ENCODE results near the gene GUCY1B1. TPM values are rescaled to one million over a fixed set of nuclear protein-coding genes. Genes with fewer than 3 reads are reported as not detected.

GUCY1B1 gene
- total and polyA plus RNA-seq, 2 donors (not counting 1 experiment from before 2014, with no cell fraction given) = 37.8 to 38.1 TPM

GRCh38 chr4:155832664-155833063, 73.8 kb downstream of the GUCY1B1 start:
- H3K9me3 ChIP-seq (ENCODE audit: control insufficient read depth, insufficient read depth, low read depth, low read length) = no peaks in the 10 kb centered on the region
- no peaks in the 10 kb centered on the region for H3K4me1 ChIP-seq (ENCODE audit: control insufficient read depth, extremely low read depth, insufficient read depth, low read length)

GRCh38 chr4:155837203-155837796, 78.5 kb downstream of the GUCY1B1 start:
- no peak overlapping the region for H3K9ac ChIP-seq (ENCODE audit: insufficient read depth, low read length)
- no peaks in the 10 kb centered on the region for H3K9me3 ChIP-seq (ENCODE audit: control insufficient read depth, insufficient read depth, low read depth, low read length)
- no peak overlapping the region for H2AFZ ChIP-seq (ENCODE audit: low read length)
- DNase-seq (ENCODE audit: low read depth in 2 of 2) = no peak
- no peaks in the 10 kb centered on the region for H3K4me1 ChIP-seq (ENCODE audit: control insufficient read depth, extremely low read depth, insufficient read depth, low read length)
- no peak overlapping the region for H3K4me3 ChIP-seq (replicated peaks in 1 of 4; ENCODE audit: control extremely low read depth in 1 of 4, insufficient read depth in 1 of 4, low read depth in 3 of 4, low read length in 4 of 4)
- H3K79me2 ChIP-seq (ENCODE audit: control insufficient read depth, insufficient read depth, low read length) = no peaks in the 10 kb centered on the region
- no peaks in the 10 kb centered on the region for H4K20me1 ChIP-seq (ENCODE audit: control insufficient read depth, extremely low read depth, insufficient read depth, low read length)
- H3K27ac ChIP-seq (ENCODE audit: insufficient read depth, low read length) = no peak overlapping the region
- no peak overlapping the region for H3K4me2 ChIP-seq (ENCODE audit: extremely low read depth, insufficient read depth, low read length)
- H3K27me3 ChIP-seq (ENCODE audit: control insufficient read depth, insufficient read depth, low read length) = no peaks in the 10 kb centered on the region
- TF ChIP-seq EZH2 (IDR thresholded peaks at IDR 0.05; ENCODE audit: low read length, missing control alignments) (no peak), CTCF (conservative IDR thresholded peaks at IDR 0.05 in 1 of 2, IDR thresholded peaks at IDR 0.05 in 1 of 2; ENCODE audit: low read depth in 1 of 2, low read length in 2 of 2) (no peak)
- no peaks in the 10 kb centered on the region for H3K36me3 ChIP-seq (ENCODE audit: control insufficient read depth, insufficient read depth, low read length)

More at GRCh38 chr4:155832664-155833063, 73.8 kb downstream of the GUCY1B1 start:
- H4K20me1 ChIP-seq (ENCODE audit: control insufficient read depth, extremely low read depth, insufficient read depth, low read length) = no peaks in the 10 kb centered on the region
- H3K4me2 ChIP-seq (ENCODE audit: extremely low read depth, insufficient read depth, low read length) = no peak overlapping the region
- no peaks in the 10 kb centered on the region for H3K27me3 ChIP-seq (ENCODE audit: control insufficient read depth, insufficient read depth, low read length)
- H3K79me2 ChIP-seq (ENCODE audit: control insufficient read depth, insufficient read depth, low read length) = no peaks in the 10 kb centered on the region
- no peaks in the 10 kb centered on the region for H3K36me3 ChIP-seq (ENCODE audit: control insufficient read depth, insufficient read depth, low read length)
- DNase-seq (ENCODE audit: low read depth in 2 of 2) = no peak
- no peak for TF ChIP-seq EZH2 (IDR thresholded peaks at IDR 0.05; ENCODE audit: low read length, missing control alignments)
- no peak for TF ChIP-seq CTCF (conservative IDR thresholded peaks at IDR 0.05 in 1 of 2, IDR thresholded peaks at IDR 0.05 in 1 of 2; ENCODE audit: low read depth in 1 of 2, low read length in 2 of 2)
- no peak overlapping the region for H3K9ac ChIP-seq (ENCODE audit: insufficient read depth, low read length)
- no peak overlapping the region for H3K4me3 ChIP-seq (replicated peaks in 1 of 4; ENCODE audit: control extremely low read depth in 1 of 4, insufficient read depth in 1 of 4, low read depth in 3 of 4, low read length in 4 of 4)
- no peak overlapping the region for H3K27ac ChIP-seq (ENCODE audit: insufficient read depth, low read length)
- H2AFZ ChIP-seq (ENCODE audit: low read length) = no peak overlapping the region

- H2AFZ ChIP-seq (ENCODE audit: low read length) = no peak overlapping the region
- no peak overlapping the region for H3K4me2 ChIP-seq (ENCODE audit: extremely low read depth, insufficient read depth, low read length)
- H3K36me3 ChIP-seq (ENCODE audit: control insufficient read depth, insufficient read depth, low read length) = no peaks in the 10 kb centered on the region
- no peak overlapping the region for H3K9ac ChIP-seq (ENCODE audit: insufficient read depth, low read length)
- no peak for DNase-seq (ENCODE audit: low read depth in 2 of 2)
- TF ChIP-seq CTCF (conservative IDR thresholded peaks at IDR 0.05 in 1 of 2, IDR thresholded peaks at IDR 0.05 in 1 of 2; ENCODE audit: low read depth in 1 of 2, low read length in 2 of 2) = no peak
- TF ChIP-seq EZH2 (IDR thresholded peaks at IDR 0.05; ENCODE audit: low read length, missing control alignments) = no peak
- H3K4me3 ChIP-seq (replicated peaks in 1 of 4; ENCODE audit: control extremely low read depth in 1 of 4, insufficient read depth in 1 of 4, low read depth in 3 of 4, low read length in 4 of 4) = no peak overlapping the region
- no peaks in the 10 kb centered on the region for H3K4me1 ChIP-seq (ENCODE audit: control insufficient read depth, extremely low read depth, insufficient read depth, low read length)
- no peaks in the 10 kb centered on the region for H4K20me1 ChIP-seq (ENCODE audit: control insufficient read depth, extremely low read depth, insufficient read depth, low read length)
- no peaks in the 10 kb centered on the region for H3K9me3 ChIP-seq (ENCODE audit: control insufficient read depth, insufficient read depth, low read depth, low read length)
- H3K27ac ChIP-seq (ENCODE audit: insufficient read depth, low read length) = no peak overlapping the region
- no peaks in the 10 kb centered on the region for H3K79me2 ChIP-seq (ENCODE audit: control insufficient read depth, insufficient read depth, low read length)
- H3K27me3 ChIP-seq (ENCODE audit: control insufficient read depth, insufficient read depth, low read length) = no peaks in the 10 kb centered on the region
Measured at GRCh38 chr4:155842080-155842479, 83.3 kb downstream of the GUCY1B1 start.

All from fibroblast of lung (primary cell).